IMR-90 (cell line): ENCODE results near the gene BTG2. TPM values are rescaled to one million over a fixed set of nuclear protein-coding genes. Genes with fewer than 3 reads are reported as not detected.

ENCODE experiments used
- ATAC-seq: fragments of 200-7000 bp; cut with Tn5 transposase; 2 replicates; pipeline ENCODE4 v1.9.1; 2020; ENCODE audit warnings: low read depth, mild to moderate bottlenecking, moderate library complexity
- BruUV-seq: library from RNA; stranded (reverse); fragments of 400-500 nt; replicated peaks from 2 replicates; lab custom pipeline; 2021; lab: Mats Ljungman, UMichigan
- CTCF ChIA-PET: fragments of 300-600 bp; formaldehyde crosslinking; extraction: SDS; loops from one replicate; lab custom pipeline; 2021; ENCODE audit warnings: antibody characterized with exemption; lab: Yijun Ruan, JAX
- POLR2A ChIA-PET: fragments of 300-600 bp; sonication (Branson Sonifier 250); formaldehyde crosslinking; loops from one replicate; lab custom pipeline; 2022; ENCODE audit warnings: antibody characterized with exemption; ENCODE audit not compliant: unreplicated experiment; lab: Charles Lee
- DNase-seq: peaks from one replicate; pipeline ENCODE4 v3.0.0; 2013
- H2AFZ ChIP-seq: replicated peaks from 2 replicates; pipeline ENCODE3; 2013; ENCODE audit warnings: low read length, mild to moderate bottlenecking; ENCODE audit not compliant: poor library complexity
- H2AK5ac ChIP-seq: 2 replicates; pipeline ENCODE4 v1.6.1; 2013; ENCODE audit warnings: low read depth, low read length, inconsistent platforms
- H2AK9ac ChIP-seq: replicated peaks from 2 replicates; pipeline ENCODE3; 2013; ENCODE audit warnings: mild to moderate bottlenecking, low read depth, low read length, moderate library complexity; ENCODE audit not compliant: poor library complexity
- H2BK120ac ChIP-seq: 2 replicates; pipeline ENCODE4 v1.6.1; 2013; ENCODE audit warnings: low read depth, low read length, inconsistent platforms
- H2BK15ac ChIP-seq: 3 replicates; pipeline ENCODE4 v1.6.1; 2013; ENCODE audit warnings: low read depth, low read length, inconsistent platforms
- H2BK20ac ChIP-seq: 2 replicates; pipeline ENCODE4 v1.6.1; 2013; ENCODE audit warnings: low read depth, mild to moderate bottlenecking, inconsistent platforms, low read length, moderate library complexity
- H2BK5ac ChIP-seq: 2 replicates; pipeline ENCODE4 v1.6.1; 2013; ENCODE audit warnings: mild to moderate bottlenecking, low read depth, low read length, inconsistent platforms; ENCODE audit not compliant: poor library complexity, severe bottlenecking
- H3K14ac ChIP-seq: replicated peaks from 2 replicates; pipeline ENCODE4 v1.6.1; 2013; ENCODE audit warnings: low read depth, low read length, inconsistent platforms
- H3K18ac ChIP-seq: 2 replicates; pipeline ENCODE4 v1.6.1; 2013; ENCODE audit warnings: low read depth, low read length, control low read depth
- H3K23ac ChIP-seq: 2 replicates; pipeline ENCODE4 v1.6.1; 2013; ENCODE audit warnings: low read depth, low read length, inconsistent platforms
- H3K27ac ChIP-seq: 2 replicates; pipeline ENCODE4 v1.5.1; 2013; ENCODE audit warnings: mild to moderate bottlenecking, control low read depth, low read length; ENCODE audit not compliant: insufficient read depth
- H3K27me3 ChIP-seq: 2 replicates; pipeline ENCODE4 v1.6.1; 2013; ENCODE audit warnings: low read length; ENCODE audit not compliant: control insufficient read depth, insufficient read depth
- H3K36me3 ChIP-seq: 2 replicates; pipeline ENCODE4 v1.6.1; 2013; ENCODE audit warnings: low read length, mixed read lengths; ENCODE audit not compliant: control insufficient read depth, insufficient read depth
- H3K4ac ChIP-seq: 2 replicates; pipeline ENCODE4 v1.6.1; 2013; ENCODE audit warnings: low read depth, low read length, inconsistent platforms
- H3K4me1 ChIP-seq: 2 replicates; pipeline ENCODE4 v1.6.1; 2013; ENCODE audit warnings: low read length, mixed read lengths; ENCODE audit not compliant: control insufficient read depth, insufficient read depth
- H3K4me2 ChIP-seq: 2 replicates; pipeline ENCODE4 v1.6.1; 2013; ENCODE audit warnings: low read depth, mild to moderate bottlenecking, control low read depth, low read length, moderate library complexity
- H3K4me3 ChIP-seq: 2 replicates; pipeline ENCODE4 v1.5.1; 2013; ENCODE audit warnings: low read depth, mild to moderate bottlenecking, control low read depth, low read length, moderate library complexity; ENCODE audit not compliant: insufficient read depth
- H3K56ac ChIP-seq: 2 replicates; pipeline ENCODE4 v1.6.1; 2013; ENCODE audit warnings: low read length, inconsistent platforms; ENCODE audit not compliant: insufficient read depth; ENCODE audit errors: extremely low read depth
- H3K79me1 ChIP-seq, 2 experiments: 2 replicates each; pipeline ENCODE4 v1.6.1; 2013; ENCODE audit warnings: low read length in 2 of 2, inconsistent platforms in 1 of 2, low read depth in 1 of 2
- H3K9ac ChIP-seq: 2 replicates; pipeline ENCODE4 v1.6.1; 2013; ENCODE audit warnings: low read depth, low read length, control low read depth
- H3K9me1 ChIP-seq: 2 replicates; pipeline ENCODE4 v1.6.1; 2013; ENCODE audit warnings: low read length, inconsistent platforms; ENCODE audit not compliant: insufficient read depth
- H3K9me3 ChIP-seq: 2 replicates; pipeline ENCODE4 v1.6.1; 2013; ENCODE audit warnings: low read length; ENCODE audit not compliant: control insufficient read depth, insufficient read depth
- H4K20me1 ChIP-seq: 2 replicates; pipeline ENCODE4 v1.6.1; 2013; ENCODE audit warnings: low read length, inconsistent platforms; ENCODE audit not compliant: insufficient read depth
- H4K5ac ChIP-seq: 2 replicates; pipeline ENCODE4 v1.6.1; 2013; ENCODE audit warnings: mild to moderate bottlenecking, low read depth, low read length, control low read depth
- H4K8ac ChIP-seq, 2 experiments: 2 replicates each; pipeline ENCODE4 v1.6.1; 2013; ENCODE audit warnings: low read depth in 2 of 2, low read length in 2 of 2, control low read depth in 1 of 2, inconsistent platforms in 1 of 2
- H4K91ac ChIP-seq: 2 replicates; pipeline ENCODE4 v1.6.1; 2013; ENCODE audit warnings: low read depth, low read length, inconsistent platforms; ENCODE audit not compliant: insufficient read depth
- BHLHE40 ChIP-seq: fragments of 150-350 bp; IDR thresholded peaks from 2 replicates; pipeline ENCODE4 v1.6.1; 2016; ENCODE audit warnings: mild to moderate bottlenecking, low read depth, low read length
- CEBPB ChIP-seq: IDR thresholded peaks from 2 replicates; pipeline ENCODE4 v1.6.1; 2012; ENCODE audit warnings: low read depth, low read length, improper control_type of control experiment
- FOS ChIP-seq: fragments of 150-350 bp; IDR thresholded peaks from 2 replicates; pipeline ENCODE4 v1.6.1; 2016; ENCODE audit warnings: low read depth, low read length
- MAFK ChIP-seq: IDR thresholded peaks from 2 replicates; pipeline ENCODE4 v1.6.1; 2012; ENCODE audit warnings: low read depth, low read length, improper control_type of control experiment
- MAZ ChIP-seq: IDR thresholded peaks from 2 replicates; pipeline ENCODE4 v1.6.1; 2012; ENCODE audit warnings: low read depth, mild to moderate bottlenecking, low read length, improper control_type of control experiment, moderate library complexity, borderline replicate concordance
- MXI1 ChIP-seq: IDR thresholded peaks from 2 replicates; pipeline ENCODE4 v1.6.1; 2012; ENCODE audit warnings: low read depth, mild to moderate bottlenecking, low read length, moderate library complexity, borderline replicate concordance
- NFE2L2 ChIP-seq: fragments of 150-350 bp; IDR thresholded peaks from 2 replicates; pipeline ENCODE4 v1.6.1; 2016; ENCODE audit warnings: low read depth, mild to moderate bottlenecking, low read length
- POLR2A ChIP-seq: IDR thresholded peaks from 2 replicates; pipeline ENCODE4 v1.6.1; 2012; ENCODE audit warnings: mild to moderate bottlenecking, low read depth, low read length
- RAD21 ChIP-seq: IDR thresholded peaks from 2 replicates; pipeline ENCODE4 v1.6.1; 2012; ENCODE audit warnings: low read length, improper control_type of control experiment
- RCOR1 ChIP-seq: IDR thresholded peaks from 2 replicates; pipeline ENCODE4 v1.6.1; 2012; ENCODE audit warnings: mild to moderate bottlenecking, low read length, improper control_type of control experiment; ENCODE audit not compliant: insufficient replicate concordance
- RFX5 ChIP-seq: IDR thresholded peaks from 2 replicates; pipeline ENCODE4 v1.8.0; 2012; ENCODE audit warnings: low read depth, mild to moderate bottlenecking, low read length, moderate library complexity
- SMC3 ChIP-seq: fragments of 150-350 bp; IDR thresholded peaks from 2 replicates; pipeline ENCODE4 v1.6.1; 2016; ENCODE audit warnings: low read depth, mild to moderate bottlenecking, antibody characterized with exemption, low read length, moderate library complexity
- WGBS, 2 experiments: methylation state at CpG; one replicate each; pipeline versions ENCODE4 v1.1.5 to v1.1.7; 2013; ENCODE audit warnings: missing lambda C conversion rate in 2 of 2; ENCODE audit not compliant: insufficient read length in 1 of 2; ENCODE audit errors: extremely low coverage in 2 of 2; 5-methylcytosine and 5-hydroxymethylcytosine counted together
- dilution Hi-C: fragments of 300-500 bp; cut with HindIII; formaldehyde crosslinking; loops from one replicate; pipeline ENCODE4 v1.14.3; 2018; ENCODE audit warnings: low sequenced_read_pairs; ENCODE audit not compliant: unreplicated experiment
- in situ Hi-C: fragments of 300-500 bp; cut with MboI; formaldehyde crosslinking; loops from 3 replicates; pipeline ENCODE4 v1.14.3; 2019; ENCODE audit warnings: low sequenced_read_pairs, inconsistent platforms, mixed read lengths
- intact Hi-C: fragments of 100-400 bp; cut with micrococcal nuclease; formaldehyde crosslinking; loops from 2 replicates; pipeline ENCODE4 v1.10.0; 2022
- polyA plus RNA-seq, 3 experiments: library from polyadenylated mRNA; depleted of rRNA; stranded (reverse); fragments of >200 nt; gene quantifications; 2 replicates each; pipeline ENCODE4 v1.2.3, GENCODE V29; 2012; ENCODE audit warnings: low replicate concordance in 1 of 3
- total RNA-seq: library from RNA; depleted of rRNA; stranded (reverse); fragments of >200 nt; gene quantifications from 2 replicates; pipeline ENCODE4 v1.2.3, GENCODE V29; 2012
- TF ChIP-seq, protein P1 (sequence below): fragments of 150-350 bp; IDR thresholded peaks from 2 replicates; pipeline ENCODE4 v1.6.1; 2016; ENCODE audit warnings: low read depth, mild to moderate bottlenecking, low read length, moderate library complexity, borderline replicate concordance
- TF ChIP-seq, protein P2 (sequence below): fragments of 150-350 bp; IDR thresholded peaks from 2 replicates; pipeline ENCODE4 v1.6.1; 2017; ENCODE audit warnings: mild to moderate bottlenecking, antibody characterized with exemption, low read length, low read depth
- TF ChIP-seq, protein P3 (sequence below): conservative IDR thresholded peaks from 2 replicates; pipeline ENCODE4 v1.5.1; 2012; ENCODE audit warnings: mild to moderate bottlenecking, low read depth, low read length, improper control_type of control experiment

The BTG2 gene
- total and polyA plus RNA-seq, 2 of the 4 experiments (the other 2 are of a cell fraction) = 8.4 to 18.8 TPM

DNA sequence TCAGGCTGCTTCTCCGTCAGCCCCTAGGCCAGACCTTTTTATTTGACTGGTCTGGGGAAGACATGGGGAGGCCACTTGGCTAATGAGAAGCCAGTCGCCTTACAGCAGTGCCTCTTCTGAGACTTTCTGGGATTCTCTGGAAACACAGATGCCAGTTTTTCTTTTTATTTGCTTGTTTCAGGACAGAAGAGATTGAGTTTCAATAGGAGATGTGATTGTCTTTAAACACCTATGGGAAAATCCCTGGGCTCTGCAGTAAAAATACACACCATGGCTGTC is 15.4 kb upstream of the BTG2 start:
- Histone ChIP-seq H4K5ac (no peak overlapping the region), H3K4me2 (no peak overlapping the region)

More for the DNA sequence above, 15.4 kb upstream of the BTG2 start:
- Histone ChIP-seq H2AK9ac (no peak overlapping the region), H4K8ac (no peak overlapping the region), H3K27ac (no peak overlapping the region), H2AFZ (no peak overlapping the region), H2BK15ac (no peak overlapping the region), H4K91ac (no peak overlapping the region), H3K36me3 (no peaks in the 10 kb centered on the region), H4K20me1 (no peaks in the 10 kb centered on the region), H2BK5ac (no peak overlapping the region), H3K9me1 (0 out of 2 replicates have a peak, but pooled peaks cover 4% of the 10 kb centered on the region), H2BK120ac (no peak overlapping the region), H3K9me3 (no peaks in the 10 kb centered on the region), H3K23ac (no peak overlapping the region), H3K79me1 (no peaks in the 10 kb centered on the region), H3K56ac (no peak overlapping the region), H3K4me3 (no peak overlapping the region), H3K14ac (no peak overlapping the region), H3K9ac (no peak overlapping the region), H3K4me1 (peaks cover 9% of the 10 kb centered on the region; the same call in 1 of the 2 replicates), H2BK20ac (no peak overlapping the region), H2AK5ac (no peak overlapping the region), H3K4ac (no peak overlapping the region), H3K27me3 (peaks cover 24% of the 10 kb centered on the region), H3K18ac (no peak overlapping the region)
- no CpG with 5 or more reads among the region's 2 CpGs for WGBS, 2 experiments
- DNase-seq (no peak), ATAC-seq (no peak)
- no TSS peak for BruUV-seq
- dilution Hi-C loops (no loop called here), intact Hi-C loops (no loop called here), in situ Hi-C loops (no loop called here)
- POLR2A ChIA-PET = interaction anchor here (0.6 kb wide), 1 partner anchor 15 kb away, joined by 9 read pairs; no protein-coding TSS in a partner anchor
- TF ChIP-seq MAZ (no peak), CEBPB (no peak), RCOR1 (no peak), MAFK (no peak), POLR2A (no peak), RFX5 (no peak), BHLHE40 (no peak), RAD21 (no peak), SMC3 (no peak), NFE2L2 (no peak), FOS (no peak), MXI1 (no peak)
- TF ChIP-seq, protein P1, sequence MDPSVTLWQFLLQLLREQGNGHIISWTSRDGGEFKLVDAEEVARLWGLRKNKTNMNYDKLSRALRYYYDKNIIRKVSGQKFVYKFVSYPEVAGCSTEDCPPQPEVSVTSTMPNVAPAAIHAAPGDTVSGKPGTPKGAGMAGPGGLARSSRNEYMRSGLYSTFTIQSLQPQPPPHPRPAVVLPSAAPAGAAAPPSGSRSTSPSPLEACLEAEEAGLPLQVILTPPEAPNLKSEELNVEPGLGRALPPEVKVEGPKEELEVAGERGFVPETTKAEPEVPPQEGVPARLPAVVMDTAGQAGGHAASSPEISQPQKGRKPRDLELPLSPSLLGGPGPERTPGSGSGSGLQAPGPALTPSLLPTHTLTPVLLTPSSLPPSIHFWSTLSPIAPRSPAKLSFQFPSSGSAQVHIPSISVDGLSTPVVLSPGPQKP = no peak
- TF ChIP-seq, protein P2, sequence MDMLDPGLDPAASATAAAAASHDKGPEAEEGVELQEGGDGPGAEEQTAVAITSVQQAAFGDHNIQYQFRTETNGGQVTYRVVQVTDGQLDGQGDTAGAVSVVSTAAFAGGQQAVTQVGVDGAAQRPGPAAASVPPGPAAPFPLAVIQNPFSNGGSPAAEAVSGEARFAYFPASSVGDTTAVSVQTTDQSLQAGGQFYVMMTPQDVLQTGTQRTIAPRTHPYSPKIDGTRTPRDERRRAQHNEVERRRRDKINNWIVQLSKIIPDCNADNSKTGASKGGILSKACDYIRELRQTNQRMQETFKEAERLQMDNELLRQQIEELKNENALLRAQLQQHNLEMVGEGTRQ = no peak
- TF ChIP-seq, protein P3, sequence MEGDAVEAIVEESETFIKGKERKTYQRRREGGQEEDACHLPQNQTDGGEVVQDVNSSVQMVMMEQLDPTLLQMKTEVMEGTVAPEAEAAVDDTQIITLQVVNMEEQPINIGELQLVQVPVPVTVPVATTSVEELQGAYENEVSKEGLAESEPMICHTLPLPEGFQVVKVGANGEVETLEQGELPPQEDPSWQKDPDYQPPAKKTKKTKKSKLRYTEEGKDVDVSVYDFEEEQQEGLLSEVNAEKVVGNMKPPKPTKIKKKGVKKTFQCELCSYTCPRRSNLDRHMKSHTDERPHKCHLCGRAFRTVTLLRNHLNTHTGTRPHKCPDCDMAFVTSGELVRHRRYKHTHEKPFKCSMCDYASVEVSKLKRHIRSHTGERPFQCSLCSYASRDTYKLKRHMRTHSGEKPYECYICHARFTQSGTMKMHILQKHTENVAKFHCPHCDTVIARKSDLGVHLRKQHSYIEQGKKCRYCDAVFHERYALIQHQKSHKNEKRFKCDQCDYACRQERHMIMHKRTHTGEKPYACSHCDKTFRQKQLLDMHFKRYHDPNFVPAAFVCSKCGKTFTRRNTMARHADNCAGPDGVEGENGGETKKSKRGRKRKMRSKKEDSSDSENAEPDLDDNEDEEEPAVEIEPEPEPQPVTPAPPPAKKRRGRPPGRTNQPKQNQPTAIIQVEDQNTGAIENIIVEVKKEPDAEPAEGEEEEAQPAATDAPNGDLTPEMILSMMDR = no peak
- CTCF ChIA-PET = interaction anchor here (0.5 to 0.8 kb wide), 2 partner anchors 16 to 22 kb away, joined by 3 read pairs; no protein-coding TSS in a partner anchor
